ENCODE data around the gene SMAD4. TPM values are rescaled to one million over a fixed set of nuclear protein-coding genes. Genes with fewer than 3 reads are reported as not detected.

Gene SMAD4
- total RNA-seq, 1 donor from 2014 or later = 112 TPM

DNA sequence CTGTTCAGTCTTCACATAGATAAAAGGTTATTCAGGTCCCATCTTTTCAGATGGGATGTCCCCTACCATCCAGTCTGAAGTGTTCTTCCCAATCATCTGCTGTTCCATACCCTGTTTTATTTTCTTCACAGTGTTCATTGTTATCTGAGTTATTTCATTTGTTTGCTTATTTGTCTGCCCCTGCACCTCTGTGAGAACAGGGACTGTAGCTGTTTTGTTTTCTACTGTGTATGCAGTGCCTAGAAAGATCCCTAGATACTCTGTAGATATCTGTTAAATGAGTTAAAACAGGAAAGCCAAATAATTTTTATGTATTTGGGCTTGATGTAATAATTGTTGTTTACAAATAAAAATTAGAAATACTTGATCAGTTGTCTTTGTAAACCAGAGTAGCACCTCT is 34.2 kb downstream of the SMAD4 start:
- Histone ChIP-seq H3K4me3 (no peak overlapping the region), H3K9me3 (no peaks in the 10 kb centered on the region), H3K27me3 (no peaks in the 10 kb centered on the region), H3K27ac (no peak overlapping the region), H3K36me3 (peaks cover 87% of the 10 kb centered on the region), H3K4me1 (no peaks in the 10 kb centered on the region)
- intact Hi-C loops (cut with DNase I) = no loop called here
- DNase-seq = no peak
- TF ChIP-seq, protein P1, sequence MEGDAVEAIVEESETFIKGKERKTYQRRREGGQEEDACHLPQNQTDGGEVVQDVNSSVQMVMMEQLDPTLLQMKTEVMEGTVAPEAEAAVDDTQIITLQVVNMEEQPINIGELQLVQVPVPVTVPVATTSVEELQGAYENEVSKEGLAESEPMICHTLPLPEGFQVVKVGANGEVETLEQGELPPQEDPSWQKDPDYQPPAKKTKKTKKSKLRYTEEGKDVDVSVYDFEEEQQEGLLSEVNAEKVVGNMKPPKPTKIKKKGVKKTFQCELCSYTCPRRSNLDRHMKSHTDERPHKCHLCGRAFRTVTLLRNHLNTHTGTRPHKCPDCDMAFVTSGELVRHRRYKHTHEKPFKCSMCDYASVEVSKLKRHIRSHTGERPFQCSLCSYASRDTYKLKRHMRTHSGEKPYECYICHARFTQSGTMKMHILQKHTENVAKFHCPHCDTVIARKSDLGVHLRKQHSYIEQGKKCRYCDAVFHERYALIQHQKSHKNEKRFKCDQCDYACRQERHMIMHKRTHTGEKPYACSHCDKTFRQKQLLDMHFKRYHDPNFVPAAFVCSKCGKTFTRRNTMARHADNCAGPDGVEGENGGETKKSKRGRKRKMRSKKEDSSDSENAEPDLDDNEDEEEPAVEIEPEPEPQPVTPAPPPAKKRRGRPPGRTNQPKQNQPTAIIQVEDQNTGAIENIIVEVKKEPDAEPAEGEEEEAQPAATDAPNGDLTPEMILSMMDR (IDR thresholded peaks at IDR 0.05) = no peak
- no peak for ATAC-seq

DNA sequence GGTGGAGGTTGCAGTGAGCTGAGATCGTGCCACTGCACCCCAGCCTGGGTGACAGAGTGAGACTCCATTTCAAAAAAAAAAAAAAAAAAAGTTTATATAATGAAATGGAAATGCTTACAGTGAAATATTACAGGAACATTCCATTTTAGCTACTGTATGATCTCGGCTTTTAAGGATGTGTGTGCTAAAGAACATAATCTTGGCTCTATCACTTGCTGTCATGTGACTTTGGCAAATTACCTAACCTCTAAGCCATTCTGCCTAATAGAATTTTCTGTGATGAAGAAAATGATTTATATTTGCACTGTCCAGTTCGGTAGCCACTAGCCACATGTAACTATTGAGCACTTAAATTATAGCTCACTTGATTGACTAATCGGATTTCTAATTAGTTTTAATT is 36.3 kb downstream of the SMAD4 start:
- H3K4me1 ChIP-seq = no peaks in the 10 kb centered on the region
- TF ChIP-seq, protein P1 (IDR thresholded peaks at IDR 0.05) = no peak
- no peaks in the 10 kb centered on the region for H3K9me3 ChIP-seq
- no peaks in the 10 kb centered on the region for H3K27me3 ChIP-seq
- H3K4me3 ChIP-seq = no peak overlapping the region
- DNase-seq (no peak), ATAC-seq (no peak)
- intact Hi-C loops (cut with DNase I) = no loop called here
- peaks cover 83% of the 10 kb centered on the region for H3K36me3 ChIP-seq
- H3K27ac ChIP-seq = no peak overlapping the region

DNA sequence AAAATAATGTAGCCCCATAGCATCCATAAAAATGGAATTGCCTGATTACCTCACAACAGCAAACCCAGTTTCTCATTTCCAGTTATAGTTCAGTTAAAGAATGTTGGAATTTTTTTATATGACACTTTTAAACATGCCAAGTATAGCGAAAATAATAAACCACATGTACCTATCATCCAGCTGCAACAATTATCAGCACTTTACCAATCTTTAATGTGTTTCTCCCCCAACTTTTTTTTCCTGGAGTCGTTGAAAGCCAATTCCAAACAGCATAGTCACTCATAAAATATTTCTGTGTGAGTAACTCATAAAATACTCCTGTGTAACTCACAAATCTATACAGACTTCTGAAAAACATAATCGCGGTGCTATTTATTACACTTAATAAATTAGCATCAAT is 38.1 kb downstream of the SMAD4 start:
- H3K4me1 ChIP-seq = no peaks in the 10 kb centered on the region
- peaks cover 79% of the 10 kb centered on the region for H3K36me3 ChIP-seq
- no peaks in the 10 kb centered on the region for H3K27me3 ChIP-seq
- H3K9me3 ChIP-seq = no peaks in the 10 kb centered on the region
- DNase-seq = no peak
- no peak overlapping the region for H3K4me3 ChIP-seq
- H3K27ac ChIP-seq = no peak overlapping the region
- ATAC-seq = no peak
- TF ChIP-seq, protein P1 (IDR thresholded peaks at IDR 0.05) = no peak
- intact Hi-C loops (cut with DNase I) = no loop called here

DNA sequence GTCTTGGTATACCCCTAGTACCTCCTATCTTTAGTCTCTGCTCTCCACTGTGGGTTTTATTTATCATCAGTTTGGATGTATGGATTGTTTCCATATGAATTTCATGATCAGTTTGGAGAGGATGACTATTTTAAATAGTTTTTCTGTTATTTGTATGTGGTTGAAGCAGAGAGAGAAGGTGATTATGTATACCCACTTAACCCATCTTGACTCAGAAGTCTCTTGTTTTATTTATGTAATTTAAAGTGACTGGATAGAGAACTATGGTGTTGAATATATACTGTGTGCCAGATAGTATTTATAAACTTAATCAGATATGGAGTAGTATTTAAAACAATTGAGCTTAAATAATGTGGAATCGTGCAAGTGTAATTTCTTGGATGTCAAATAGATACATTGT is 39.9 kb downstream of the SMAD4 start:
- DNase-seq = no peak
- Histone ChIP-seq H3K36me3 (peaks cover 68% of the 10 kb centered on the region), H3K9me3 (no peaks in the 10 kb centered on the region), H3K4me1 (no peaks in the 10 kb centered on the region), H3K27me3 (no peaks in the 10 kb centered on the region), H3K4me3 (no peak overlapping the region), H3K27ac (no peak overlapping the region)
- ATAC-seq = no peak
- TF ChIP-seq, protein P1 (IDR thresholded peaks at IDR 0.05) = no peak
- intact Hi-C loops (cut with DNase I) = no loop called here

DNA sequence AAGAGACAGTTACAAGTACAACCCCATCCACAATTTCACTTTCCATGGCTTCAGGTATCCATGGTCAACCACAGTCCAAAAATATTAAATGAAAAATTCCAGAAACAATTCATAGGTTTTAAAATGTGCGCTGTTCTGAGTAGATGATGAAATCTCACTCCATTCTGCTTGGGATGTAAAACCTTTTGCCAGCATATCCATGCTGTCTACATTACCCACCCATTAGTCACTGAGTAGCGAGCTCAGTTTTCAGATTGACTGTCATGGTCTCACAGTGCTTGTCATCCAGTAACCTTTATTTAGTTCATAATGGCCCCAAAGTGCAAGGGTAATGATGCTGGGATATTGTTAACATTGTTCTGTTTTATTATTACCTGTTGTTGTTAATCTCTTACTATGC is 40.5 kb downstream of the SMAD4 start:
- ATAC-seq (no peak), DNase-seq (no peak)
- no peak overlapping the region for H3K27ac ChIP-seq
- no peaks in the 10 kb centered on the region for H3K9me3 ChIP-seq
- TF ChIP-seq, protein P1 (IDR thresholded peaks at IDR 0.05) = no peak
- no peaks in the 10 kb centered on the region for H3K4me1 ChIP-seq
- intact Hi-C loops (cut with DNase I) = no loop called here
- H3K4me3 ChIP-seq = no peak overlapping the region
- H3K27me3 ChIP-seq = no peaks in the 10 kb centered on the region
- H3K36me3 ChIP-seq = peaks cover 62% of the 10 kb centered on the region

DNA sequence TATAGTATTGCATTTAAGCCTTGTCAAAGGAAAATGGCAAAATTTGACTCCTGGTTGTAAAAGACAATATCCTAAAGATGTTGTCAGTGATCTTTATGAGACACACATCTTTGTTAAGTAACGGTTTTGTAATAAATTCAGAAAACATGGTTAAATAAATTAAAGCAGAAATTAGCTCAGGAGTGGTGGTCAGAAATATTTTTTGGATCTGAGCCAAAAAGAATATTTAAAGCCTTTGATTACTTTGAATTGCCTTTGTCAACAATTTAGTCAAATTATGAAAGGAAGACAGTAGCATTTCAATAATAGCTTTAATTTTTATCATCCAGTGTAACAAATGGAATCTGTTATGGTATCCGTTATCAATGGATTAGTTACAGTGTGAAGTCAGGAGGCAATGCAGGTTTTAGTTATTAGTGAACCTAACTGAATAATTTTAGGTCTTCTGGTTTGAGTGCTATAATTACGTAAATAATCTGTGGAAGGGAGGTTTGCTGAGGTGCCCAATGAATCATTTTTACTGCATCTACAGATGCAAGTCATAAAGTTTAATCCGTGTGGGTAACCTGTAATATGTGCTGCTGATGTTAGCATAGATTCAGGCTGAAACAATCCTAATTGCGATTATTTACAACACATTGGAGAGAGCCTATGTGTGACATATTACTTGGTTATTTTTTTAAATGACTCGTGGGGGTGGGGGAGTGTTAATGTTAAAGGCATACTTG is 42.7 kb downstream of the SMAD4 start:
- intact Hi-C loops (cut with DNase I) = no loop called here
- Histone ChIP-seq H3K9me3 (no peaks in the 10 kb centered on the region), H3K27ac (no peak overlapping the region), H3K36me3 (peaks cover 55% of the 10 kb centered on the region), H3K27me3 (no peaks in the 10 kb centered on the region), H3K4me1 (no peaks in the 10 kb centered on the region), H3K4me3 (no peak overlapping the region)
- TF ChIP-seq, protein P1 (IDR thresholded peaks at IDR 0.05) = no peak
- ATAC-seq = no peak
- DNase-seq = no peak
